GM06990 (cell line): ENCODE data around the gene DCST1.

Experiments used
- DNase-seq: peaks from one replicate; pipeline ENCODE4 v3.0.0-alpha.2; 2011; ENCODE audit not compliant: insufficient read length; ENCODE audit errors: extremely low read depth
- H3K27me3 ChIP-seq: replicated peaks from 2 replicates; pipeline ENCODE4 v1.6.0; 2011; ENCODE audit warnings: low read length; ENCODE audit not compliant: control insufficient read depth, insufficient read depth
- H3K36me3 ChIP-seq: 2 replicates; pipeline ENCODE4 v1.5.1; 2011; ENCODE audit warnings: low read length; ENCODE audit not compliant: control insufficient read depth, insufficient read depth
- H3K4me3 ChIP-seq: replicated peaks from 2 replicates; pipeline ENCODE4 v1.5.1; 2011; ENCODE audit warnings: low read depth, mild to moderate bottlenecking, control low read depth, low read length
- TF ChIP-seq, protein P1 (sequence below): IDR thresholded peaks from 2 replicates; pipeline ENCODE4 v1.5.1; 2011; ENCODE audit warnings: low read length, control low read depth, mild to moderate bottlenecking, inconsistent platforms; ENCODE audit not compliant: insufficient read depth, poor library complexity, severe bottlenecking

DCST1 gene

DNA sequence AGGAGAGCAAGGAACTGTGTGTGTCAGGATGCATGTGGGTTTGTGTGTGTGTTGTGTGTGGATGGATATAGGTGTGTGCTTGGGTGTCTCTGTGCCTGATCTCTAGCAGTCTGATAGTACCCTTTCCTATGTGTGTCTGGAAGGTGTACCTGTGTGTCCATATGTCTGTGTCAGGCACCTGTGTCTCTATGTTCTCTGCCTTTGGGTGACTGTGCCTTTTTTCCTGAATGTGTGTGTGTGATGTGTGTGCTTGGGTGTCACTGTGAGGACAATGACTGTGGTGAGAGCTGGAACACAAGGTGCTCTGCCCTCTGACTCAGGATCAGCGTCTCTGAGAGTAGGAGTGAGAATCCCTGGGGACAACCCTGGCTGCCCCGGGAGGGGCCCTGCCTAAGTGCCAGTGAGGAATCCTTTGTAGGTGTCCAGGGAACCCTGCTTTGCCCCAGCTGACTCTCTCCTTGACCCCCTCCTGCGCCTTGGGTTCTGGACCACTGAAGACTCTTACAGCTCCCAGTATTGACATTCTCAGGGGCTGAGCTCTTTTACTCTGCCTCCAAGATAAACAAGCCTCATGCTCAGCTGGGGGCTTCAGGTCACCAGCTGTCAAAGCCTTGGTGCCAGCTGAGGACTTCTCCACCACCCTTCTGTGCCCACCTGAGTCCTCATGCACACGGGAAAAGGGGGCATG, 44.3 kb downstream of the DCST1 start:
- Histone ChIP-seq H3K36me3 (no peaks in the 10 kb centered on the region), H3K27me3 (peaks cover 3% of the 10 kb centered on the region), H3K4me3 (no peak overlapping the region)
- TF ChIP-seq, protein P1, sequence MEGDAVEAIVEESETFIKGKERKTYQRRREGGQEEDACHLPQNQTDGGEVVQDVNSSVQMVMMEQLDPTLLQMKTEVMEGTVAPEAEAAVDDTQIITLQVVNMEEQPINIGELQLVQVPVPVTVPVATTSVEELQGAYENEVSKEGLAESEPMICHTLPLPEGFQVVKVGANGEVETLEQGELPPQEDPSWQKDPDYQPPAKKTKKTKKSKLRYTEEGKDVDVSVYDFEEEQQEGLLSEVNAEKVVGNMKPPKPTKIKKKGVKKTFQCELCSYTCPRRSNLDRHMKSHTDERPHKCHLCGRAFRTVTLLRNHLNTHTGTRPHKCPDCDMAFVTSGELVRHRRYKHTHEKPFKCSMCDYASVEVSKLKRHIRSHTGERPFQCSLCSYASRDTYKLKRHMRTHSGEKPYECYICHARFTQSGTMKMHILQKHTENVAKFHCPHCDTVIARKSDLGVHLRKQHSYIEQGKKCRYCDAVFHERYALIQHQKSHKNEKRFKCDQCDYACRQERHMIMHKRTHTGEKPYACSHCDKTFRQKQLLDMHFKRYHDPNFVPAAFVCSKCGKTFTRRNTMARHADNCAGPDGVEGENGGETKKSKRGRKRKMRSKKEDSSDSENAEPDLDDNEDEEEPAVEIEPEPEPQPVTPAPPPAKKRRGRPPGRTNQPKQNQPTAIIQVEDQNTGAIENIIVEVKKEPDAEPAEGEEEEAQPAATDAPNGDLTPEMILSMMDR, result no peak
- DNase-seq, result no peak

DNA sequence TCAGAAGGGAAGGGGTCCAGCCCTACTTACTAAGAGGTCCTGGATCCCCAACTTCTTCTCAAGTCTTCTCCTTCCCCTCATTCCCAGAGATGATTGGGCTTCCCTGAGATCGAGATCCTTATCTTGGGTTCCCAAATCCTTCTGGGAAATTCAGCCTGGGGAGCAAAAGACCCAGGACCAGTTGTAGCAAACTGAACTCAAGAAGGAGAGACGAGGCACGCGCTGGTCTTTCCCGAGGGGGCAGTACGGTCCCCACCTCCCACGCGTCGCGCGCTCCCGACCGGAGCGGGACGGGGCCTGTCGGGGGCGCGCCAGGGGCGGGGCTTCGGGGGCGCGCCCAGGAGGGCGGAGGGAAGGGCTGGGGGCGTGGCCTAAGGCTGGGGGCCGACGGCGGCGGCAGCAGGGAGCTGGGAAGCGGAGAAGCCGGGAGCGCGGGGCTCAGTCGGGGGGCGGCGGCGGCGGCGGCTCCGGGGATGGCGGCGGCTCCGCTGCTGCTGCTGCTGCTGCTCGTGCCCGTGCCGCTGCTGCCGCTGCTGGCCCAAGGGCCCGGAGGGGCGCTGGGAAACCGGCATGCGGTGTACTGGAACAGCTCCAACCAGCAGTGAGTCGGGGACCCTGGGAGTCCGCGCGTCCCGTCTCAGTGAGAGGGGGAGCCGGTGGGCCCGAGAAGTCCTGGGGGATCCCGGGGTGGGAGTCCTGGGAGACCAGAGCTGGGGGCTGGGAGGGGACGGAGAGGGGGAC, 45.0 kb downstream of the DCST1 start, which contains the start of gene EFNA3:
TSS of gene EFNA3 (plus strand) at position 369 of the 741 bp plus-strand sequence. CDS start at position 474, 105 bp downstream.
- DNase-seq, result peak; percentile 63
- Histone ChIP-seq H3K36me3 (no peaks in the 10 kb centered on the region), H3K4me3 (peak within 1 kb of the TSS; percentile 38), H3K27me3 (peaks cover 5% of the 10 kb centered on the region)
- TF ChIP-seq, protein P1, result no peak

DNA sequence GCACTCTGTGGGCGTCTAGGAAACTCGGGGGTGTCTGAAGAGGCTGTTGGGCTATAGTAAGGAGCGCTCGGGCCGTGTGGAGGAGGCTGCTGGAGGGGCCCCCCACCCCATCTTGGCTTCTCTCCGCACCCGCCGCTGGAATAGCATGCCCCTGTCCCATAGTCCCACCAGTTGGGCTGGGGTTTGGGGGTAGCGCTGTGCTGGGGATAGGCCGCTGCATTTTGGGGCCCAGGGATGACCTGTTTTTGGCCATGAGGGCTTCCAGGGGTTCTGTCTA, 45.5 kb downstream of the DCST1 start:
- no peak for DNase-seq
- TF ChIP-seq, protein P1, result no peak
- peak overlapping the region; percentile 38; the same call in 1 of the 2 replicates for H3K4me3 ChIP-seq
- H3K36me3 ChIP-seq, result no peaks in the 10 kb centered on the region
- peaks cover 5% of the 10 kb centered on the region for H3K27me3 ChIP-seq

DNA sequence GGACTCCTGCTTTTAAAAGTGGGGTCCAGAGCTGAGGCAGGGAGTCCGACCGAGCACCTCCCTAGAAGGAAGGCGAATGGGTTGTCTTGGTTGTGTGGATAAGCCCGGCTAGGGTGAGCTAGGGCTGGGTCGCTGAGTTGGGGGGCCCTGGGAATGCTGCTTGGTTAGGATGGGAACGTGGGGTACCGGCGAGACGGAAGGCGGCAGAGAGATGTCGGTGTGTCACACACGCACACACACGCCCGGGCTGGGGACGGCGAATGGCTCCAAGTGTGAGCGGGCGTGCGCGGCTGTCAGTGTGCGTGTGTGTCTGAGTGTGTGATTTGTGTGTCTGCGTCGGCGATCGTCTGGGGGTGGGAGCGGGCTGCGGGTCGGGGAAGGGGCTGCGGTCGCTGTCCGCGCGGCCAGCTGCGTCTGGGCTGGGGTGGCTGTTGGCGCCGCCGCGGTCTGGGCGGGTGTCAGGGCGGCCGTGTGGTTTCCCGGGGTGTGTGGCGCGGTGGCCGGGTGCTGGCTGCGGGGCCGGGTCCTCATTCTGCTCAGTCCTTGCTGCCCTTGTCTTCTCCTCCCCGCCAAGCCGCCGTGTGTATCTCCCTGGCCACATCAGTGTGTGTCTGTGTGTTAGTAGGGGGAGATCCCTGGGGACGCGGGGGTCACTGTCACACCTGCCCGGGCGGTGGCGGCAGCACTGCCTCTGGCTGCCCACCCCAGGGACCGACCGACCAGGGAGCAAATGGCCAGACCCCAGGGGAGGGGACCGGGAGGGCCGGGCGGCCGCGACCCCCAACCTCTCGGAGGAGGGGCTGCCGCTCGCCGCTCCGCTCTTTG, 46.1 kb downstream of the DCST1 start:
- Histone ChIP-seq H3K36me3 (no peaks in the 10 kb centered on the region), H3K4me3 (no peak overlapping the region; the same call in 1 of the 2 replicates), H3K27me3 (peaks cover 5% of the 10 kb centered on the region)
- no peak for DNase-seq
- TF ChIP-seq, protein P1, result no peak

DNA sequence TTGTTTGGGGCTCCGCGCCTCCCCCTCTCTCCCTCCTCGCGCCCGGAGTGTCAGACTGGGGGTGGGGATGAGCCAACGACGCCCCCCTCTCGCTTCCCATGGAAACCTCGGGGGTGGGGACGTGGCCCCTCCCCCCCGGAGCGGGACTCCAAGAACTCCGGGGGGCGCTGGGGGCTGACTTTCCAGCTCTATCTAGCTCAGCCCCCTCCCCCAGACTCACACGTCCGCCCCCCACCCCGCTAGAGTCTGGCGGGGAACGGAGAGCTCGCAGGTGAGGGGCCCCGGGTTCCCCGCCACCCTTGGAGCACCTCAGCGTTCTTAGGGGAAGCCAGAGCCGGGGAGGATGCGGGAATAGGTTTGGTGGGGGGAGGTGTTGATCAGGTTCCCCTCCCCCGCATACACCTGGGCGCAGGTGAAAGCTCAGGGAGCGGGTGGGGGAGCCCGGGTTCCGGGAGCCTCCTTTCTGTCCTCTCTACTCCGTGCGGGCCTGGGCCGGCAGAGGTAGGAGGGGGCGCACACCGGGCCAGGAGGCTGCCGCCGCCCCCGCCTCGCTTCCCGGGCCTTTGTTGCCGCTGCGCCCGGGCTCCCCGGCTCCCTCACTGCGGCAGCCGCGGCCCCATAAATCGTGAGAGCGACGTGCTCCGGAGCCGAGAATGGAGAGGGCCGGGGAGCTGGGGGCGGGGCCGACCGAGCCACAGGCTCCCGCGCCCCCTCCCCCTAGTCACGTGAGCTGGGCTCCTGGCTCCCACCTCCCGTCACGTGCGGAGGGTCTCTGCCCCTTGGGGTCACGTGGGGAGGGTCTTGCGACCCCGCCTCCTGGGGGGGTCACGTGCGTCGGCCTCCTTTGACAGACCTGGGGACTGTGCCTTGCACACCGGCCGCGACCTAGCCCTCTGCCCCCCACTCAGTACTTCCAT, 46.9 kb downstream of the DCST1 start:
- Histone ChIP-seq H3K4me3 (0 out of 2 replicates have a peak overlapping the region, but pooled peaks have one; percentile 3), H3K27me3 (peaks cover 5% of the 10 kb centered on the region), H3K36me3 (no peaks in the 10 kb centered on the region)
- no peak for DNase-seq
- TF ChIP-seq, protein P1, result no peak
